SK-N-SH treated with all-trans-retinoic acid at 6 μM for 48 hours (cell line): ENCODE results near the gene SEMA4D.

ENCODE experiments used
- ATAC-seq: fragments of 200-7000 bp; cut with Tn5 transposase; 3 replicates; pipeline ENCODE4 v1.9.1; 2020; ENCODE audit warnings: mild to moderate bottlenecking, moderate library complexity
- ARNTL ChIP-seq: fragments of 450-650 bp; formaldehyde crosslinking; IDR thresholded peaks from 2 replicates; pipeline ENCODE4 v1.5.0; 2020; ENCODE audit warnings: low read depth, mild to moderate bottlenecking, moderate library complexity, borderline replicate concordance
- BACH2 ChIP-seq: fragments of 250-450 bp; sonication (Bioruptor Pico); IDR thresholded peaks from 2 replicates; pipeline ENCODE4 v1.9.0; 2021; ENCODE audit warnings: mild to moderate bottlenecking, borderline replicate concordance
- CSDC2 ChIP-seq: fragments of 250-450 bp; sonication (Bioruptor Pico); IDR thresholded peaks from 2 replicates; pipeline ENCODE4 v1.5.0; 2020; ENCODE audit warnings: mild to moderate bottlenecking, moderate library complexity
- ESRRG ChIP-seq: fragments of 250-450 bp; sonication (Bioruptor Pico); IDR thresholded peaks from 2 replicates; pipeline ENCODE4 v1.6.1; 2021; ENCODE audit warnings: mild to moderate bottlenecking
- GLIS3 ChIP-seq: fragments of 250-450 bp; sonication (Bioruptor Pico); IDR thresholded peaks from 2 replicates; pipeline ENCODE4 v1.5.0; 2020; ENCODE audit warnings: mild to moderate bottlenecking, moderate library complexity
- ISL1 ChIP-seq: fragments of 250-450 bp; sonication (Bioruptor Pico); IDR thresholded peaks from 2 replicates; pipeline ENCODE4 v2.1.2; 2022; ENCODE audit warnings: mild to moderate bottlenecking, moderate library complexity
- OSR1 ChIP-seq: fragments of 250-450 bp; sonication (Bioruptor Pico); IDR thresholded peaks from 2 replicates; pipeline ENCODE4 v1.8.0; 2022; ENCODE audit warnings: moderate library complexity, mild to moderate bottlenecking, inconsistent platforms
- PPARA ChIP-seq: fragments of 250-450 bp; sonication (Bioruptor Pico); IDR thresholded peaks from 2 replicates; pipeline ENCODE4 v1.5.0; 2020; ENCODE audit warnings: mild to moderate bottlenecking, borderline replicate concordance
- RARB ChIP-seq: fragments of 250-450 bp; sonication (Bioruptor Pico); IDR thresholded peaks from 2 replicates; pipeline ENCODE4 v1.8.0; 2021; ENCODE audit warnings: mild to moderate bottlenecking, moderate library complexity
- SNAI2 ChIP-seq: fragments of 250-450 bp; sonication (Bioruptor Pico); IDR thresholded peaks from 2 replicates; pipeline ENCODE4 v1.5.0; 2020; ENCODE audit warnings: mild to moderate bottlenecking, moderate library complexity
- TOX ChIP-seq: fragments of 250-450 bp; sonication (Bioruptor Pico); IDR thresholded peaks from 2 replicates; pipeline ENCODE4 v1.8.0; 2021; ENCODE audit warnings: mild to moderate bottlenecking, moderate library complexity, borderline replicate concordance
- ZC3H10 ChIP-seq: fragments of 250-450 bp; sonication (Bioruptor Pico); IDR thresholded peaks from 2 replicates; pipeline ENCODE4 v1.5.1; 2021; ENCODE audit warnings: mild to moderate bottlenecking, moderate library complexity
- ZFP3 ChIP-seq: fragments of 250-450 bp; sonication (Bioruptor Pico); IDR thresholded peaks from 2 replicates; pipeline ENCODE4 v1.5.0; 2020; ENCODE audit warnings: mild to moderate bottlenecking, moderate library complexity
- ZFP30 ChIP-seq: fragments of 450-650 bp; formaldehyde crosslinking; IDR thresholded peaks from 2 replicates; pipeline ENCODE4 v1.5.0; 2022; ENCODE audit warnings: mild to moderate bottlenecking, moderate library complexity
- ZNF565 ChIP-seq: fragments of 450-650 bp; formaldehyde crosslinking; conservative IDR thresholded peaks from 2 replicates; pipeline ENCODE4 v1.5.0; 2020; ENCODE audit warnings: low read depth, mild to moderate bottlenecking, moderate library complexity
- ZNF70 ChIP-seq: fragments of 450-650 bp; formaldehyde crosslinking; IDR thresholded peaks from 2 replicates; pipeline ENCODE4 v1.5.0; 2020; ENCODE audit warnings: mild to moderate bottlenecking, moderate library complexity
- ZNF8 ChIP-seq: fragments of 450-650 bp; formaldehyde crosslinking; IDR thresholded peaks from 2 replicates; pipeline ENCODE4 v1.5.0; 2020; ENCODE audit warnings: mild to moderate bottlenecking, moderate library complexity
- TF ChIP-seq, protein P1 (sequence below): fragments of 250-450 bp; sonication (Bioruptor Pico); IDR thresholded peaks from 2 replicates; pipeline ENCODE4 v1.5.0; 2020; ENCODE audit warnings: mild to moderate bottlenecking, moderate library complexity
- TF ChIP-seq, protein P2 (sequence below): fragments of 250-450 bp; sonication (Bioruptor Pico); IDR thresholded peaks from 2 replicates; pipeline ENCODE4 v1.8.0; 2020; ENCODE audit warnings: mild to moderate bottlenecking, moderate library complexity, borderline replicate concordance
- TF ChIP-seq, protein P3 (sequence below): fragments of 250-450 bp; sonication (Bioruptor Pico); IDR thresholded peaks from 2 replicates; pipeline ENCODE4 v1.5.1; 2020; ENCODE audit warnings: low read depth, mild to moderate bottlenecking, moderate library complexity
- TF ChIP-seq, protein P4 (sequence below): fragments of 250-450 bp; sonication (Bioruptor Pico); IDR thresholded peaks from 2 replicates; pipeline ENCODE4 v1.8.0; 2021; ENCODE audit warnings: low read depth, mild to moderate bottlenecking, moderate library complexity, borderline replicate concordance
- TF ChIP-seq, protein P5 (sequence below): fragments of 250-450 bp; sonication (Bioruptor Pico); IDR thresholded peaks from 2 replicates; pipeline ENCODE4 v1.5.1; 2021; ENCODE audit warnings: mild to moderate bottlenecking, moderate library complexity

Gene SEMA4D

DNA sequence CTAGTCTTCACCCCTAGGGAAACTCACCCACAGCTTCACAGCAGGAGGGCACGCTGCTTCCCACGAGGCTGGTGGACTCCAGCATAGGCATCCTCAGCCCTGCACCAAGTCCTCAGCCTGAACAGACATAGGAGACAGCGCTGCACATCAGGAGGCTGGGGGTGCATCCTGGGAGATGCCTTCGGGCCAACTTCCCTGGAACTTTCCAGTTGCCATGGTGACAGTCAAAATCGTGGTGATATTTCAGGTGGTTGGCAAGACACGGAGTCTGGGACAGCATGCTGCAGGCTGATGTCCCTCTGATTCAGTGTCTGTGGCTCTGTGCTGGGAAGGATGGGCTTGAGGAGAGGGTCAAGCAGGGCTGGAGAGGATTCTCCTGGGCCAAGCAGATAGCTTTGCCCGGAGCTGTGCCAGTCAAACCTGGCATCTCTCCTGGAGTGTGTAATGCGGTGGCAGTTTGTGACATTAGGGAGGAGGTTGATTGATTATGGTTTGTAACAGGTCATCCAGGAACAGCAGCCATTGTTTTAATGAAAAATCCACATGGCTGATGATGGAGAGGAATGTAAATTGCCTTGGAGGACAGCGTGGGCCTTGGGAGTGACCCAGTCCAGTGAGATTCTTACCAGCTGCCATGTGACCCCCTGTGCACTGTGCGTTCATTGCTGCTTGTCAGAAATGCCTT lies 35.6 kb upstream of the SEMA4D start:
- no peak for TF ChIP-seq PPARA (CRISPR knock-in tag)
- no peak for TF ChIP-seq ZC3H10 (CRISPR knock-in tag)
- TF ChIP-seq ZNF8: no peak
- TF ChIP-seq, protein P1, sequence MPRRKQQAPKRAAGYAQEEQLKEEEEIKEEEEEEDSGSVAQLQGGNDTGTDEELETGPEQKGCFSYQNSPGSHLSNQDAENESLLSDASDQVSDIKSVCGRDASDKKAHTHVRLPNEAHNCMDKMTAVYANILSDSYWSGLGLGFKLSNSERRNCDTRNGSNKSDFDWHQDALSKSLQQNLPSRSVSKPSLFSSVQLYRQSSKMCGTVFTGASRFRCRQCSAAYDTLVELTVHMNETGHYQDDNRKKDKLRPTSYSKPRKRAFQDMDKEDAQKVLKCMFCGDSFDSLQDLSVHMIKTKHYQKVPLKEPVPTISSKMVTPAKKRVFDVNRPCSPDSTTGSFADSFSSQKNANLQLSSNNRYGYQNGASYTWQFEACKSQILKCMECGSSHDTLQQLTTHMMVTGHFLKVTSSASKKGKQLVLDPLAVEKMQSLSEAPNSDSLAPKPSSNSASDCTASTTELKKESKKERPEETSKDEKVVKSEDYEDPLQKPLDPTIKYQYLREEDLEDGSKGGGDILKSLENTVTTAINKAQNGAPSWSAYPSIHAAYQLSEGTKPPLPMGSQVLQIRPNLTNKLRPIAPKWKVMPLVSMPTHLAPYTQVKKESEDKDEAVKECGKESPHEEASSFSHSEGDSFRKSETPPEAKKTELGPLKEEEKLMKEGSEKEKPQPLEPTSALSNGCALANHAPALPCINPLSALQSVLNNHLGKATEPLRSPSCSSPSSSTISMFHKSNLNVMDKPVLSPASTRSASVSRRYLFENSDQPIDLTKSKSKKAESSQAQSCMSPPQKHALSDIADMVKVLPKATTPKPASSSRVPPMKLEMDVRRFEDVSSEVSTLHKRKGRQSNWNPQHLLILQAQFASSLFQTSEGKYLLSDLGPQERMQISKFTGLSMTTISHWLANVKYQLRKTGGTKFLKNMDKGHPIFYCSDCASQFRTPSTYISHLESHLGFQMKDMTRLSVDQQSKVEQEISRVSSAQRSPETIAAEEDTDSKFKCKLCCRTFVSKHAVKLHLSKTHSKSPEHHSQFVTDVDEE (CRISPR knock-in tag): no peak
- TF ChIP-seq ZNF70 (CRISPR knock-in tag): no peak
- no peak for TF ChIP-seq OSR1 (CRISPR knock-in tag)
- TF ChIP-seq, protein P2, sequence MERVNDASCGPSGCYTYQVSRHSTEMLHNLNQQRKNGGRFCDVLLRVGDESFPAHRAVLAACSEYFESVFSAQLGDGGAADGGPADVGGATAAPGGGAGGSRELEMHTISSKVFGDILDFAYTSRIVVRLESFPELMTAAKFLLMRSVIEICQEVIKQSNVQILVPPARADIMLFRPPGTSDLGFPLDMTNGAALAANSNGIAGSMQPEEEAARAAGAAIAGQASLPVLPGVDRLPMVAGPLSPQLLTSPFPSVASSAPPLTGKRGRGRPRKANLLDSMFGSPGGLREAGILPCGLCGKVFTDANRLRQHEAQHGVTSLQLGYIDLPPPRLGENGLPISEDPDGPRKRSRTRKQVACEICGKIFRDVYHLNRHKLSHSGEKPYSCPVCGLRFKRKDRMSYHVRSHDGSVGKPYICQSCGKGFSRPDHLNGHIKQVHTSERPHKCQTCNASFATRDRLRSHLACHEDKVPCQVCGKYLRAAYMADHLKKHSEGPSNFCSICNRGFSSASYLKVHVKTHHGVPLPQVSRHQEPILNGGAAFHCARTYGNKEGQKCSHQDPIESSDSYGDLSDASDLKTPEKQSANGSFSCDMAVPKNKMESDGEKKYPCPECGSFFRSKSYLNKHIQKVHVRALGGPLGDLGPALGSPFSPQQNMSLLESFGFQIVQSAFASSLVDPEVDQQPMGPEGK (CRISPR knock-in tag): no peak
- TF ChIP-seq ZNF565 (CRISPR knock-in tag): no peak
- no peak for TF ChIP-seq BACH2 (CRISPR knock-in tag)
- no peak for TF ChIP-seq ZFP30 (CRISPR knock-in tag)
- TF ChIP-seq TOX (CRISPR knock-in tag): no peak
- no peak for TF ChIP-seq CSDC2
- TF ChIP-seq, all 23 proteins: peak for 0
- no peak for ATAC-seq

DNA sequence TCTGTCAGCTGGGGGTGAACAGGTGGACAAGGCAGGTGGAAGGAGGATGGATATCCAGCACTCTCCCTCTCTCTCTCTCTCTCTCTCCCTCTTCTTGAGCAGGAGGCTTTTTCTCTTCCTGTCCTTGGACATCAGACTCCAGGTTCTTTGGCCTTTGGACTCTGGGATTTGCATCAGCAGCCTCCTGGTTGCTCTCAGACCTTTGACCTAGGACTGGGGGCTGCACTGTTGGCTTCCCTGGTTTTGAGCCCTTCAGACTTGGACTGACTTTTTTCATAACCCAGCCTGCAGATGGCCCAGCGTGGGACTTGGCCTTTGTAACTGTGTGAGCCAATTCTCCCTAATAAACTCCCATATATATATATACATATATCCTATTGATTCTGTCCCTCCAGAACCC lies 35.0 kb upstream of the SEMA4D start:
- no peak for ATAC-seq
- TF ChIP-seq, protein P1 (CRISPR knock-in tag): no peak
- TF ChIP-seq ZFP3 (CRISPR knock-in tag): no peak
- TF ChIP-seq BACH2 (CRISPR knock-in tag): no peak
- no peak for TF ChIP-seq SNAI2 (CRISPR knock-in tag)
- TF ChIP-seq CSDC2: no peak
- TF ChIP-seq ARNTL (CRISPR knock-in tag): no peak
- no peak for TF ChIP-seq PPARA (CRISPR knock-in tag)
- TF ChIP-seq ZC3H10 (CRISPR knock-in tag): no peak
- TF ChIP-seq OSR1 (CRISPR knock-in tag): no peak
- TF ChIP-seq GLIS3: no peak
- no peak for TF ChIP-seq ESRRG (CRISPR knock-in tag)
- TF ChIP-seq ISL1 (CRISPR knock-in tag): no peak
- no peak for TF ChIP-seq ZNF565 (CRISPR knock-in tag)
- TF ChIP-seq TOX (CRISPR knock-in tag): no peak
- TF ChIP-seq, protein P3, sequence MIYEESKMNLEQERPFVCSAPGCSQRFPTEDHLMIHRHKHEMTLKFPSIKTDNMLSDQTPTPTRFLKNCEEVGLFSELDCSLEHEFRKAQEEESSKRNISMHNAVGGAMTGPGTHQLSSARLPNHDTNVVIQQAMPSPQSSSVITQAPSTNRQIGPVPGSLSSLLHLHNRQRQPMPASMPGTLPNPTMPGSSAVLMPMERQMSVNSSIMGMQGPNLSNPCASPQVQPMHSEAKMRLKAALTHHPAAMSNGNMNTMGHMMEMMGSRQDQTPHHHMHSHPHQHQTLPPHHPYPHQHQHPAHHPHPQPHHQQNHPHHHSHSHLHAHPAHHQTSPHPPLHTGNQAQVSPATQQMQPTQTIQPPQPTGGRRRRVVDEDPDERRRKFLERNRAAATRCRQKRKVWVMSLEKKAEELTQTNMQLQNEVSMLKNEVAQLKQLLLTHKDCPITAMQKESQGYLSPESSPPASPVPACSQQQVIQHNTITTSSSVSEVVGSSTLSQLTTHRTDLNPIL (CRISPR knock-in tag): no peak
- TF ChIP-seq, protein P4, sequence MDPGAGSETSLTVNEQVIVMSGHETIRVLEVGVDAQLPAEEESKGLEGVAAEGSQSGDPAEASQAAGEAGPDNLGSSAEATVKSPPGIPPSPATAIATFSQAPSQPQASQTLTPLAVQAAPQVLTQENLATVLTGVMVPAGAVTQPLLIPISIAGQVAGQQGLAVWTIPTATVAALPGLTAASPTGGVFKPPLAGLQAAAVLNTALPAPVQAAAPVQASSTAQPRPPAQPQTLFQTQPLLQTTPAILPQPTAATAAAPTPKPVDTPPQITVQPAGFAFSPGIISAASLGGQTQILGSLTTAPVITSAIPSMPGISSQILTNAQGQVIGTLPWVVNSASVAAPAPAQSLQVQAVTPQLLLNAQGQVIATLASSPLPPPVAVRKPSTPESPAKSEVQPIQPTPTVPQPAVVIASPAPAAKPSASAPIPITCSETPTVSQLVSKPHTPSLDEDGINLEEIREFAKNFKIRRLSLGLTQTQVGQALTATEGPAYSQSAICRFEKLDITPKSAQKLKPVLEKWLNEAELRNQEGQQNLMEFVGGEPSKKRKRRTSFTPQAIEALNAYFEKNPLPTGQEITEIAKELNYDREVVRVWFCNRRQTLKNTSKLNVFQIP (CRISPR knock-in tag): no peak
- TF ChIP-seq, protein P2 (CRISPR knock-in tag): no peak
- TF ChIP-seq, protein P5, sequence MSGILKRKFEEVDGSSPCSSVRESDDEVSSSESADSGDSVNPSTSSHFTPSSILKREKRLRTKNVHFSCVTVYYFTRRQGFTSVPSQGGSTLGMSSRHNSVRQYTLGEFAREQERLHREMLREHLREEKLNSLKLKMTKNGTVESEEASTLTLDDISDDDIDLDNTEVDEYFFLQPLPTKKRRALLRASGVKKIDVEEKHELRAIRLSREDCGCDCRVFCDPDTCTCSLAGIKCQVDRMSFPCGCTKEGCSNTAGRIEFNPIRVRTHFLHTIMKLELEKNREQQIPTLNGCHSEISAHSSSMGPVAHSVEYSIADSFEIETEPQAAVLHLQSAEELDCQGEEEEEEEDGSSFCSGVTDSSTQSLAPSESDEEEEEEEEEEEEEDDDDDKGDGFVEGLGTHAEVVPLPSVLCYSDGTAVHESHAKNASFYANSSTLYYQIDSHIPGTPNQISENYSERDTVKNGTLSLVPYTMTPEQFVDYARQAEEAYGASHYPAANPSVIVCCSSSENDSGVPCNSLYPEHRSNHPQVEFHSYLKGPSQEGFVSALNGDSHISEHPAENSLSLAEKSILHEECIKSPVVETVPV (CRISPR knock-in tag): no peak
- no peak for TF ChIP-seq ZFP30 (CRISPR knock-in tag)
- TF ChIP-seq RARB (CRISPR knock-in tag): no peak
